ENCODE data around the gene AGAP3.

The AGAP3 gene

DNA sequence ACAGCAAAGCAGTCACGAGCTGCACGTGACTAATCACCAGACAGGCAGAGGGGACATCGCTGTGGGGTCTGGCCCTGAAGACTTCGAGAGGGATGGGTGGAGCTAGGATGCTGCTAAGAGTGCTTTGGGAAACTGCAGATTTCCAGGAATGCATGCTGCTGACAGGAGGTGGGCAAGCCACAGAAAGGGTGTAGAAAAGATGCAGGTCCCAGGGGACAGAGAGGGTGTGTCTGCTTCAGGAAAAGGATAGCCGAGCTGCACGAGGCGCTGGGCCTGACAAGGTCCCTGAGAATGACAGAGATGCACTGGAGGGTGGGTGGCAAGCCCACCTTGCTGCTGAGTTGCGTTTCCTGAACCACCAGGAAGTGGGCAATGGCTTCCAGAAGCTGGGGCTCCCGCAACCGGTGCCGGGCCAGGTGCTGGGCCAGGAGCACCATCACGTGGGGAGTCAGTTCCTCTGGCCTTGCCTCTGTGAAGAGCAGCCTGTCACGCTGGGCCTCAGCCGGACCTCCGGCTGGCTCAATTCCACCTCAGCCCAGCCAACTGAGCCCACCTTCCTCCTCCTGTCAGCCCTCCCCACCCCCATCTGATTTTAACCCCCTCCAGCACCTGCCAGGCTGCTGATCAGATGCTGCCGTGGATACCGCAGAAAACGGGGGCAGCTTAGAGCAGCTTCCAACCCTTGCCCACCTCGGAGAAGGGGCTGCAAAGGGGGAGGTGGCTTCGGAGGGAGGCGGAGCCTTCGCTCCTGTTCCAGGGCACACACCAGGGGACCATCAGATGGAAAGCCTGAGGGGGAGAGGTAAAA is 7.8 kb upstream of the AGAP3 start:
- no peak for DNase-seq
- no peak overlapping the region for H3K27ac ChIP-seq (ENCODE audit: insufficient read depth in 1 of 2, low read depth in 1 of 2, low read length in 2 of 2, poor library complexity in 1 of 2, severe bottlenecking in 2 of 2)
- peaks cover 2 to 67% (median 32%) of the 10 kb centered on the region in 4 experiments for H3K36me3 ChIP-seq (ENCODE audit: control insufficient read depth in 4 of 4, insufficient read depth in 4 of 4, low read length in 3 of 4)
- WGBS (ENCODE audit: insufficient coverage) = 83% methylated on average over 17 of the region's 22 CpGs
- peaks cover 3 to 40% (median 36%) of the 10 kb centered on the region in 4 experiments for H3K4me1 ChIP-seq (ENCODE audit: control extremely low read depth in 1 of 4, control insufficient read depth in 4 of 4, insufficient read depth in 4 of 4, low read length in 3 of 4)
- H3K4me3 ChIP-seq (ENCODE audit: control insufficient read depth in 1 of 7, extremely low read depth in 1 of 7, insufficient read depth in 4 of 7, low read depth in 2 of 7, low read length in 6 of 7) = no peak overlapping the region
- CTCF ChIA-PET = interaction anchor here (1.0 to 8.5 kb wide), 8 partner anchors 10 to 37 kb away, joined by 3 to 64 read pairs (median 12); partner anchors contain the start of genes CDK5 and SLC4A2
- H3K27me3 ChIP-seq (replicated peaks in 2 of 5; ENCODE audit: control insufficient read depth in 4 of 5, insufficient read depth in 5 of 5, low read length in 4 of 5) = no peaks in the 10 kb centered on the region
- no peaks in the 10 kb centered on the region for H3K9me3 ChIP-seq (ENCODE audit: control extremely low read depth in 1 of 5, control insufficient read depth in 4 of 5, insufficient read depth in 2 of 5, low read depth in 1 of 5, low read length in 4 of 5)
- POLR2A ChIA-PET = no interaction called here

DNA sequence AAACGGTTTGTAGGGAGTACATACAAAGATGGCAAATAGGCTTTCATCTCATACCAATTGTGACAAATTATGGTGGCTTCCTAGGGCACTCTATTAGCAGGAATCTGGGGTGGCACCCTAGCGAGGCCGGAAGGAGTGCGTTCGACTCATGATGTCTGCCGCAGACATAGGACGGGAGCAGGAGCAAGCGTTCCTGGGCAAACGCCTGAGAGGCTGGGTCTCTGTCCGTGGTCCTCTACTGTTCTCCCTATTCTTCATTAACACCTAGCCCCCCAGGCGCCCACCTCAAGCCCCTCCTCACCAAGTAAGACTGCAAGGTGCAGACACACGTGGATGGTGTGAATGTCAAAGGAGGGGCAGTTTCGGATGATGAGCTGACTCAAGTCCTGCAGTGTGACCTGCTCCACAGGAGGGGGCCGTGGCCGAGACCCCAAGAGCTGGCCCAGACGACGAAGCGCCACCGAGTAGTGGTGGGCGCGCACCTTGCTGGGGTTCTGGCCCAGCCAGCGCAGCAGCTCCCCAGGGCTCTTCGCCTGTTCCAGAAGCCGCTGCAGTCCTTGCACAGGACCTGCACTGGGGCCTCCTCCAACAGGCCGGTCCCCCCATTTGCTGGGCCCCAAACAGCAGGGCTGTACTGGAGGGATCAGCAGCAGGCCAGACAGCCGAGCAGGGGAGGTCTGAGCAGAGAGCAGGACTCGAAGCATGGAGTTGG is 6.9 kb upstream of the AGAP3 start:
- CTCF ChIA-PET = interaction anchor here (0.6 to 8.5 kb wide), 5 partner anchors 11 to 18 kb away, joined by 3 to 64 read pairs (median 4); partner anchors contain the start of genes CDK5 and SLC4A2
- H3K36me3 ChIP-seq (ENCODE audit: control insufficient read depth in 4 of 4, insufficient read depth in 4 of 4, low read length in 3 of 4) = peaks cover 2 to 58% (median 26%) of the 10 kb centered on the region in 4 experiments
- WGBS (ENCODE audit: insufficient coverage) = 97% methylated on average over 15 of the region's 27 CpGs
- peaks cover 3 to 45% (median 41%) of the 10 kb centered on the region in 4 experiments for H3K4me1 ChIP-seq (ENCODE audit: control extremely low read depth in 1 of 4, control insufficient read depth in 4 of 4, insufficient read depth in 4 of 4, low read length in 3 of 4)
- peak overlapping the region; percentile 75 to 92 for H3K27ac ChIP-seq (ENCODE audit: insufficient read depth in 1 of 2, low read depth in 1 of 2, low read length in 2 of 2, poor library complexity in 1 of 2, severe bottlenecking in 2 of 2)
- H3K27me3 ChIP-seq (replicated peaks in 2 of 5; ENCODE audit: control insufficient read depth in 4 of 5, insufficient read depth in 5 of 5, low read length in 4 of 5) = no peaks in the 10 kb centered on the region
- peak overlapping the region in 6 of 7 experiments; percentile 74 to 94 (median 88) for H3K4me3 ChIP-seq (ENCODE audit: control insufficient read depth in 1 of 7, extremely low read depth in 1 of 7, insufficient read depth in 4 of 7, low read depth in 2 of 7, low read length in 6 of 7)
- no peak for DNase-seq
- no peaks in the 10 kb centered on the region for H3K9me3 ChIP-seq (ENCODE audit: control extremely low read depth in 1 of 5, control insufficient read depth in 4 of 5, insufficient read depth in 2 of 5, low read depth in 1 of 5, low read length in 4 of 5)
- POLR2A ChIA-PET = no interaction called here

GRCh38 chr7:151080067-151080521 is 6.2 kb upstream of the AGAP3 start:
- under 1% methylated on average over 28 of the region's 31 CpGs for WGBS (ENCODE audit: insufficient coverage)
- DNase-seq = peak in 2 of 3 donors; percentile 42 to 51
- H3K4me3 ChIP-seq (ENCODE audit: control insufficient read depth in 1 of 7, extremely low read depth in 1 of 7, insufficient read depth in 4 of 7, low read depth in 2 of 7, low read length in 6 of 7) = peak overlapping the region; percentile 71 to 94 (median 87)
- no peaks in the 10 kb centered on the region for H3K27me3 ChIP-seq (replicated peaks in 2 of 5; ENCODE audit: control insufficient read depth in 4 of 5, insufficient read depth in 5 of 5, low read length in 4 of 5)
- POLR2A ChIA-PET = interaction anchor here (1.0 kb wide), 1 partner anchor 52 kb away, joined by 4 read pairs; the partner anchor contains the start of gene ABCB8
- H3K27ac ChIP-seq (ENCODE audit: insufficient read depth in 1 of 2, low read depth in 1 of 2, low read length in 2 of 2, poor library complexity in 1 of 2, severe bottlenecking in 2 of 2) = peak overlapping the region; percentile 75 to 92
- H3K9me3 ChIP-seq (ENCODE audit: control extremely low read depth in 1 of 5, control insufficient read depth in 4 of 5, insufficient read depth in 2 of 5, low read depth in 1 of 5, low read length in 4 of 5) = no peaks in the 10 kb centered on the region
- CTCF ChIA-PET = interaction anchor here (0.6 to 8.5 kb wide), 6 partner anchors 8 to 30 kb away, joined by 3 to 64 read pairs (median 4); partner anchors contain the start of genes CDK5 and SLC4A2
- H3K4me1 ChIP-seq (ENCODE audit: control extremely low read depth in 1 of 4, control insufficient read depth in 4 of 4, insufficient read depth in 4 of 4, low read length in 3 of 4) = peaks cover 3 to 46% (median 42%) of the 10 kb centered on the region in 4 experiments
- peaks cover under 1 to 51% (median 18%) of the 10 kb centered on the region in 4 experiments for H3K36me3 ChIP-seq (ENCODE audit: control insufficient read depth in 4 of 4, insufficient read depth in 4 of 4, low read length in 3 of 4)

GRCh38 chr7:151080522-151081169 is 5.6 kb upstream of the AGAP3 start, which contains the start of gene FASTK:
Gene FASTK, minus strand, starts transcription at chr7:151080809. Its CDS starts 43 bp downstream, at chr7:151080766.
- POLR2A ChIA-PET = interaction anchor here (1.0 kb wide), 1 partner anchor 52 kb away, joined by 4 read pairs; the partner anchor contains the start of gene ABCB8
- DNase-seq = peak; percentile 85 to 92 (median 91)
- Histone ChIP-seq H3K9me3 (ENCODE audit: control extremely low read depth in 1 of 5, control insufficient read depth in 4 of 5, insufficient read depth in 2 of 5, low read depth in 1 of 5, low read length in 4 of 5) (no peaks in the 10 kb centered on the region), H3K4me3 (ENCODE audit: control insufficient read depth in 1 of 7, extremely low read depth in 1 of 7, insufficient read depth in 4 of 7, low read depth in 2 of 7, low read length in 6 of 7) (peak within 1 kb of the TSS; percentile 71 to 94 (median 87)), H3K27ac (ENCODE audit: insufficient read depth in 1 of 2, low read depth in 1 of 2, low read length in 2 of 2, poor library complexity in 1 of 2, severe bottlenecking in 2 of 2) (peak within 1 kb of the TSS; percentile 75 to 92), H3K36me3 (ENCODE audit: control insufficient read depth in 4 of 4, insufficient read depth in 4 of 4, low read length in 3 of 4) (peaks cover 0 to 45% (median 13%) of the 10 kb centered on the region in 4 experiments), H3K4me1 (ENCODE audit: control extremely low read depth in 1 of 4, control insufficient read depth in 4 of 4, insufficient read depth in 4 of 4, low read length in 3 of 4) (peaks cover 5 to 52% (median 47%) of the 10 kb centered on the region in 4 experiments), H3K27me3 (replicated peaks in 2 of 5; ENCODE audit: control insufficient read depth in 4 of 5, insufficient read depth in 5 of 5, low read length in 4 of 5) (no peaks in the 10 kb centered on the region)
- WGBS (ENCODE audit: insufficient coverage) = 4% methylated on average over 47 of the region's 66 CpGs
- CTCF ChIA-PET = interaction anchor here (0.7 to 1.7 kb wide), 3 partner anchors 9 to 30 kb away, joined by 3 to 6 read pairs (median 5); no protein-coding TSS in a partner anchor

DNA sequence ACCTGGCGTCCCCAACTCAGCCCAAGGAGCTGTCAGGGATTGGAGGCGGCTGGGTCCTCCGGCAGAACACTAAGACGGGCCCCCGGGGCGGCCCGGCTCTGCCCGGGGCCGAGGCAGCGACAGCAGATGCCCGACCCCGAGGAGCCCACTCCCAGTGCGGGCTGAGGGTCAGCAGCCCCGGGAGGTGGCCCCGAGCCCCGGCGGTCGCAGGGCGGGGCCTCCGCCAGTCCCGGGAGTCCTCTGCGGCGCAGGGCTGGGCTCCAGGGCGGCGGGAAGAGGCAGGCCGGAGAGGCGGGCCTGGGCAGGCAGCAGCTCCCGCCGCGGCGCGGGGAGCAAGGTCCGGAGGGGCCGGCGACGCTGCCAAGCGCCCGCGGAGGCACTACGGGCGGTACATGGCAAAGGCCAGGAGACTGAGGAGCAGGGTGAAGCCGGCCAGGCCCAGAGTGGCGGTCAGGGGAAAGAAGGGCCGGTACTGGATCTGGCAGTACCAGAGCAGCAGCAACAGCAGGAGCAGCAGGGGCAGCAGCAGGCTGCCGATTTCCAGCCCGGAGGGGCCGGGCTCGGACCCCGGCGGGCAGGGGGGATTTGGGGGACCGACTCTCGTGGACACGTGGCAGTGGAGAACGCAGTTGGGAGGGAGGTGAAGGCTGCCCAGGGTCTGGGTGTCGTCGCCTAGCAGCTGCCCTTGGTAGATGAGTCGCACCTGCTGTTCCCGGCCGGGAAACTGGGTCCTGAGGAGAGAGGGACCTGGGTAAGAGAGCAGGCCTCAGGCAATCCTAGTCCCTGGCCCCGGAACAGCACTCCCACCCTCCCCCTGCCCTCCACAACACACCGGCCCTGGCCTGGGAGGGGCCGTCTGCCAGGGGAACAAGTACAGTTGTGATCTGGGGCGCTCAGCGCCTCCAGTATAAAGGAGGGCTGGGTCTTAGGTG is 4.8 kb upstream of the AGAP3 start:
- WGBS (ENCODE audit: insufficient coverage) = 82% methylated on average over 57 of the region's 64 CpGs
- no peaks in the 10 kb centered on the region for H3K9me3 ChIP-seq (ENCODE audit: control extremely low read depth in 1 of 5, control insufficient read depth in 4 of 5, insufficient read depth in 2 of 5, low read depth in 1 of 5, low read length in 4 of 5)
- H3K4me1 ChIP-seq (ENCODE audit: control extremely low read depth in 1 of 4, control insufficient read depth in 4 of 4, insufficient read depth in 4 of 4, low read length in 3 of 4) = peaks cover 5 to 56% (median 51%) of the 10 kb centered on the region in 4 experiments
- ChIA-PET POLR2A (interaction anchor here (1.0 kb wide), 1 partner anchor 53 kb away, joined by 4 read pairs; the partner anchor contains the start of gene ABCB8), CTCF (interaction anchor here (0.7 to 1.7 kb wide), 4 partner anchors 10 to 29 kb away, joined by 3 to 6 read pairs (median 4); no protein-coding TSS in a partner anchor)
- no peak for DNase-seq
- peaks cover 0 to 37% (median 5%) of the 10 kb centered on the region in 4 experiments for H3K36me3 ChIP-seq (ENCODE audit: control insufficient read depth in 4 of 4, insufficient read depth in 4 of 4, low read length in 3 of 4)
- peak overlapping the region; percentile 75 to 92 for H3K27ac ChIP-seq (ENCODE audit: insufficient read depth in 1 of 2, low read depth in 1 of 2, low read length in 2 of 2, poor library complexity in 1 of 2, severe bottlenecking in 2 of 2)
- H3K27me3 ChIP-seq (replicated peaks in 2 of 5; ENCODE audit: control insufficient read depth in 4 of 5, insufficient read depth in 5 of 5, low read length in 4 of 5) = no peaks in the 10 kb centered on the region
- peak overlapping the region in 6 of 7 experiments; percentile 5 to 94 (median 82) for H3K4me3 ChIP-seq (ENCODE audit: control insufficient read depth in 1 of 7, extremely low read depth in 1 of 7, insufficient read depth in 4 of 7, low read depth in 2 of 7, low read length in 6 of 7)
